OCI-LY1 (cell line): Measurements from ENCODE around the gene NUP210L.
"Not testable (repeated sequence)": the region's sequence is repeated elsewhere in the genome, so short reads cannot be mapped to it uniquely, and the experiment has no call there.

Experiments used
- EZH2 ChIP-seq: fragments of 200-600 bp; sonication (generic), shearing (Covaris generic); IDR thresholded peaks from 2 replicates; pipeline ENCODE4 v1.8.0; 2017; ENCODE audit warnings: borderline replicate concordance, mixed run types, mild to moderate bottlenecking, antibody characterized with exemption, low read length, moderate library complexity, mixed read lengths
- TF ChIP-seq, protein P1 (sequence below): fragments of 200-600 bp; sonication (generic), shearing (Covaris generic); IDR thresholded peaks from 2 replicates; pipeline ENCODE4 v1.5.1; 2017; ENCODE audit warnings: mild to moderate bottlenecking, antibody characterized with exemption, low read length, moderate library complexity, mixed read lengths

DNA sequence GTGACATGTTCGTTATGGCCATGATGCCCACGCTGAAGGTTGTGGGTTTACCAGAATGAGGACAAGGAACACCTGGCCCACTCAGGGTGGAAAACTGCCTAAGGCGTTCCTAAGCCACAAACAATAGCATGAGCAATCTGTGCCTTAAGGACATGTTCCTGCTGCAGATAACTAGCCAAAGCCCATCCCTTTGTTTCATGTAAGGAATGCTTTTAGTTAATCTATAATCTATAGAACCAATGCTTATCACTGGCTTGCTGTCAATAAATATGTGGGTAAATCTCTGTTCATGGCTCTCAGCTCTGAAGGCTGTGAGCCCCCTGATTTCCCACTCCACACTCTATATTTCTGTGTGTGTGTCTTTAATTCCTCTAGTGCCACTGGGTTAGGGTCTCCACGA lies 107.4 kb downstream of the NUP210L start:
- TF ChIP-seq, protein P1, sequence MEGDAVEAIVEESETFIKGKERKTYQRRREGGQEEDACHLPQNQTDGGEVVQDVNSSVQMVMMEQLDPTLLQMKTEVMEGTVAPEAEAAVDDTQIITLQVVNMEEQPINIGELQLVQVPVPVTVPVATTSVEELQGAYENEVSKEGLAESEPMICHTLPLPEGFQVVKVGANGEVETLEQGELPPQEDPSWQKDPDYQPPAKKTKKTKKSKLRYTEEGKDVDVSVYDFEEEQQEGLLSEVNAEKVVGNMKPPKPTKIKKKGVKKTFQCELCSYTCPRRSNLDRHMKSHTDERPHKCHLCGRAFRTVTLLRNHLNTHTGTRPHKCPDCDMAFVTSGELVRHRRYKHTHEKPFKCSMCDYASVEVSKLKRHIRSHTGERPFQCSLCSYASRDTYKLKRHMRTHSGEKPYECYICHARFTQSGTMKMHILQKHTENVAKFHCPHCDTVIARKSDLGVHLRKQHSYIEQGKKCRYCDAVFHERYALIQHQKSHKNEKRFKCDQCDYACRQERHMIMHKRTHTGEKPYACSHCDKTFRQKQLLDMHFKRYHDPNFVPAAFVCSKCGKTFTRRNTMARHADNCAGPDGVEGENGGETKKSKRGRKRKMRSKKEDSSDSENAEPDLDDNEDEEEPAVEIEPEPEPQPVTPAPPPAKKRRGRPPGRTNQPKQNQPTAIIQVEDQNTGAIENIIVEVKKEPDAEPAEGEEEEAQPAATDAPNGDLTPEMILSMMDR, result not testable (repeated sequence)
- not testable (repeated sequence) for TF ChIP-seq EZH2
